ENCODE results near the gene MVD. TPM values are rescaled to one million over a fixed set of nuclear protein-coding genes. Genes with fewer than 3 reads are reported as not detected.
A peak's percentile ranks its signal among the peaks of the same experiment; 100 is the strongest.

The MVD gene
- total and polyA plus RNA-seq, 10 of the 15 experiments (the other 5 are each of a cell fraction or from before 2014, with no cell fraction given) = 5.0 to 147 (median 65.0) TPM

- 0 out of 2 replicates have a peak, but pooled peaks have one; percentile 6 for TF ChIP-seq MLLT1 (IDR thresholded peaks at IDR 0.05)
- TF ChIP-seq MTA2 (IDR thresholded peaks at IDR 0.05; ENCODE audit: low read depth) = no peak
- TF ChIP-seq ZBTB4 (CRISPR knock-in tag; IDR thresholded peaks at IDR 0.05) = no peak
- TF ChIP-seq MXI1 (IDR thresholded peaks at IDR 0.05; ENCODE audit: low read depth, low read length) = no peak
- TF ChIP-seq SPI1 (IDR thresholded peaks at IDR 0.05; ENCODE audit: borderline replicate concordance, insufficient read depth, low read depth, low read length) = no peak
- peak; percentile 70 for TF ChIP-seq FOS (IDR thresholded peaks at IDR 0.05; ENCODE audit: borderline replicate concordance, extremely low read depth, insufficient read length)
- TF ChIP-seq EZH2 (IDR thresholded peaks at IDR 0.05; ENCODE audit: borderline replicate concordance, control insufficient read depth, low read depth, low read length) = no peak
- TF ChIP-seq PRDM15 (CRISPR knock-in tag; IDR thresholded peaks at IDR 0.05) = no peak
- TF ChIP-seq NFIC (IDR thresholded peaks at IDR 0.05; ENCODE audit: low read depth, low read length) = no peak
- no peak for TF ChIP-seq ZBTB33 (IDR thresholded peaks at IDR 0.05)
- no peak for TF ChIP-seq ATF7 (IDR thresholded peaks at IDR 0.05; ENCODE audit: low read depth)
- no peak for TF ChIP-seq IKZF2 (IDR thresholded peaks at IDR 0.05)
- 0 out of 2 replicates have a peak, but pooled peaks have one; percentile 43 for TF ChIP-seq ZNF217 (IDR thresholded peaks at IDR 0.05)
- TF ChIP-seq MYB (IDR thresholded peaks at IDR 0.05; ENCODE audit: borderline replicate concordance, low read depth, low read length) = no peak
- TF ChIP-seq TCF7 (IDR thresholded peaks at IDR 0.05; ENCODE audit: borderline replicate concordance) = no peak
- no peak for TF ChIP-seq YBX1 (IDR thresholded peaks at IDR 0.05)
- TF ChIP-seq LARP7 (IDR thresholded peaks at IDR 0.05) = peak; percentile 97
- TF ChIP-seq POLR2AphosphoS5 (IDR thresholded peaks at IDR 0.05; ENCODE audit: low read length) = peak; percentile 89
- no peak for TF ChIP-seq NFXL1 (IDR thresholded peaks at IDR 0.05; ENCODE audit: borderline replicate concordance)
Measured at GRCh38 chr16:88662843-88663606, at the start of gene MVD (continued).

Measured in GM12878 (cell line).